ENCODE measurements around the gene RAC2. TPM values are rescaled to one million over a fixed set of nuclear protein-coding genes. Genes with fewer than 3 reads are reported as not detected.

Gene RAC2
- polyA plus RNA-seq, 12 donors = 3.3 to 32.8 (median 5.5) TPM; not detected in 1

DNA sequence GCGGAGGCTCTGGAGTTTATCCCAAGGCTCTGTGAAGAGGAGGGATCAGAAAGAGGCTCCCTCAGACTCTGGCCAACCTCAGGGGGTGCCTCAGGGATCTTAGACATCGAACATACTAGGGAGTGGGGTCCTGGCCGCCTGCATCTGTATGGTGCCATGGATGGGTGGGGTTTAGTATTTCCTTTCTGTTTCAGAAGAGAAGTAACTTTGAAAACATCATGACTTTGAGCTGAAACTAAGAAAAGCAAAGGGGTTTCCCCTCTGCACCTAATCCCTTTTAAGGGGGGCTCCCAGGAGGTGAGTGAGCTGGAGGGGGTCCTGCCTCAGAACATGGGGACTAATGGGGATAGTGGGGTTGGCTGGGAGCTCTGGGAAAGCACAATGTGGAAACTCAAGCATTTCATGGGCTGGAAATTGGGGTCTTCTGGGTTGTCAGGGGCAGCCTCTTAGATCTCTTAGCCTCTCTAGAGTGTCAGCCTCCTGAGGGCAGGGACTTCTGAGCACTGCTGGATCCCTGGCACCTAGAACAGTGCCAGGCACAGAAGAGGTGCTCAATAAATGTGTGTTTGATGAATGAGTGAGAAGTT is 20.0 kb downstream of the RAC2 start:
- DNase-seq = no peak

DNA sequence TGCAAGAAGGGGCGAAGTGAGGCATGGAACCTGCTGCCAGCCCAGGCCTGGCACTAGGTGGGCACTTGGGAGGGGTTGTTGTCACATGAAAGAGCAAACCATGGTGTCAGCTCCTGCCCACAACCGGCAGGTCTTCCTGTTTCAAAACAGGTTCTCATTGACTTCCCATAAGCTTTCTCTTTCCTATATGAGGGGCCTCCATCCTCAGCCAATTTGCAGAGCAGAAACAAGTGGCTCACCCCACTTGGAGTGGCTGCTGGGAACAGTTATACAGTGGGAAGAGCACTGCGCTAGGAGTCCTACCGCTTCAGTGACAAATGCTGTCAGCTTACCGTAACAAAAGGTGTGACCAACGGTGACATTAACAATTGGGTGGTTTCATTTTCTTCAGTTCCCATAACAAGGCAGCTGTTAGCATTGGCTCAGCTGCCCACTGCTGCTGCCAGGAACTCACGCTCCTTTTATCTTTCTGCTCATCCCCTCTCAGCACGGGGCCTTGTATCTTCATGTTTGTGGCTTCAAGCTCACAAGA is 21.6 kb downstream of the RAC2 start:
- no peak for DNase-seq

DNA sequence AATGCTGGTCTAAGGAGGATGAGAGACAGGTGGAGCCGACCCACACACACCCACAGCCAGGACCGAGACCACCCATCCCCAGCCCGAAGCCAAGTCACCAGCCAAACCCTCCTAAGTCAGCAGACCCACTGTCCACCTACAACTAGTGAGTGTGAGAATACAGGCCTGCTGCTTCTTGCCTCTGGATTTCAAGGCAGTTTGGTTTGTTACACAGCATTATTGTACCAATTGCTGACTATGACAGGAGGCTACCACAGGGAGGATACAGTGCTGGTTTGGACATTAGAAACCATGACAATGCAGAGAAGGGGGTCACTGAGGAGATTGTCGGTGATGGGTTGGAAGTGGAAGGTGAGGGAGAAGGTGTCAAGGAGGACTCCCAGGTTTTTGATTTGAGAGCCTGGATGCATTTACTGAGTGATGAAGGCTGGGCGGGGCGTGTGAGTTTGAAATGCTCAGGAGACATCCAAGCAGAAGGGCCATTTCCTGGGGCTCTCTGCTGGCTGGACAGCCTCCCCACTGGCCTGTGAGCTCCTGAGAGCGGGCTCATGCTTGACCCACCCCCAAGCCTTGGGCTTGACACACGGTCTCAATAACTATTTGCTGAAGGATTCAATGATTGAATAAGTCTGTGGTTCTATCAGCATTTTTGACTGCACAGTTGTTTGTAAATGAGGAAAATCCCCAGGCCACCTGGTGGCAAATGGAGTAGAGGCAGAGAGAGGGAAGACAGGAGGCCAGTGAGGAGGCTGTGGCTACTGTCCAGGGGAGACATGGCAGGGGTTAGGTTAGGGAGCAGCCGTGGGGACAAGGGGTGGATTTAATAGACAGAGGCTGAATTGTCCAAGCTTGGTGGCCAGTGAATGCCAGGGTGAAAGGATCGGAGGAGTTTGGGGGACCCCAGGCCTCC is 22.4 kb downstream of the RAC2 start:
- DNase-seq = no peak

DNA sequence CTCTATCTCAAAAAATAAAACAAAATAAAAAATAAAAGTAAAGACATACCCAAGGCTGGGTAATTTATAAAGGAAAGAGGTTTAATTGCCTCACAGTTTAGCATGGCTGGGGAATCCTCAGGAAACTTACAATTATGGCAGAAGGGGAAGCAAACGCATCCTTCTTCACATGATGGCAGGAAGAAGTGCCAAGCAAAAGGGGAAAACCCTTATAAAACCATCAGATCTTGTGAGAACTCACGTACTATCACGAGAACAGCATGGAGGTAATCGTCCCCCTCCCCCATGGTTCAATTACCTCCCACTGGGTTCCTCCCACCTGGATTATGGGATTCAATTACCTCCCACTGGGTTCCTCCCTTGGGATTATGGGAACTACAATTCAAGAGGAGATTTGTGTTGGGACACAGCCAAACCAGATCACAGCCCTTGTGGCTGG is 23.5 kb downstream of the RAC2 start:
- DNase-seq = no peak

DNA sequence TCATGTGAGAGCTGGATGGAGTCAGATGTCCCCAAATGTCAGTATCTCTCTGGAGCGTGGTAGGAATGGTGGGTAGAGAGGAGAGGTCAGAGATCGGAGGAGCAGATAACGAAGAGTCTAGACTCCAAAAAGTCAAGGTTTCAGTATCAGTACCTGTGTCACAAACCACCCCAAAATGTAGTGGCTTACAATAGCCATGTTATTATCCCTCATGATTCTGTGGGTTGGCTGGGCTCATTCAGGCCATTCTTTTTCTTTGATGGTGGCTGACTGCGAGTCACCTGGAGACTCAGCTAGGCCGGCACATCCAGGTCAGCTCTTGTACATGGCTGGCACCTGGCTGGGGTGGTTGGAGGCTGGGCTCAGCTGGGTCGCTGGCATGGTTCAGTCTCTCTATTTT is 24.5 kb downstream of the RAC2 start:
- no peak for DNase-seq

DNA sequence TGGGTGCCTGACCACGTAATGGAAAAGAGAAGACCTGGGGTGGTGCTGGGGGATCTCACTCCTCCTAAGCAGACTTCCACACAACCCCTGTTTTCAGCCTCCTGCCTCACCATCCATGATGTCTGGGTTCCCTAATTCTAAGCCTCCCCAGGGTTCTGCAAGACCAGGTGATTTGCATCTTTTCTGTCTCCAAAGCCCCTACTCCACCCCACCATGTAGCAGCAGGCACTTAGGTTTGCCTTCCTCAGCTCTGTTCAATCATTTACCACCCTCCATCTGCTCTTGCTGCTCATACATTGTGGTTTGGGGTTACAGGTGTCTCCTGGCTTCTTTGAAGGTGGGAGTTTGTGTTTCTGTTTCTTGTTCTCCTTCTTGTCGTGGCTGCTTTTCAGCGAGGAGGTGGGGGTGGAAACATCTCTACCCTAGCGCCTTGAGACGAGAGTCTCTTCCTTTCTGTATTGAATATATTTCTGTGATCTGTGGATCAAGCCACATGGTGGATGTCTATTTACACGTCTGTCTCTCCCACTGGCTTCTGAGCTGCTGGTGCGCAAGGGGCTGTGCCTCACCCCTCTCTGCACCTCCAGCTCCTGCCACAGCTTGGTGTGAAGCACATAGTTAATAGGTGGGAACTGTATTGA is 25.2 kb downstream of the RAC2 start:
- no peak for DNase-seq

DNA sequence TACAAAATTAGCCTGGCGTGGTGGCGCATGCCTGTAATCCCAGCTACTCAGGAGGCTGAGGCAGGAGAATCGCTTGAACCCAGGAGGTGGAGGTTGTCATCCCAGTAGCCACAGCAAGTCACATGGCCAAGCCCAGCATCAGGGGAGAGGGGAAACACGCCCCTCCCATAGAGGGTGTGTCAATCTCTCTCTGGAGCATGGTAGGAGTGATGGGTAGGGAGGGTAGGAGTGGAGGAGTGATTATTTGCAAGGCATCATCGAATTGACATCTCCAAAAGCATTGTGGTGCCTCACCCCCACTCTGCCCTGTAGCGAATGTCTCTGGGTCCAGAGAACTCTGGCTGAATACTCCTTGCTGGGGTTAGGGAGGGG is 25.7 kb downstream of the RAC2 start:
- no peak for DNase-seq

DNA sequence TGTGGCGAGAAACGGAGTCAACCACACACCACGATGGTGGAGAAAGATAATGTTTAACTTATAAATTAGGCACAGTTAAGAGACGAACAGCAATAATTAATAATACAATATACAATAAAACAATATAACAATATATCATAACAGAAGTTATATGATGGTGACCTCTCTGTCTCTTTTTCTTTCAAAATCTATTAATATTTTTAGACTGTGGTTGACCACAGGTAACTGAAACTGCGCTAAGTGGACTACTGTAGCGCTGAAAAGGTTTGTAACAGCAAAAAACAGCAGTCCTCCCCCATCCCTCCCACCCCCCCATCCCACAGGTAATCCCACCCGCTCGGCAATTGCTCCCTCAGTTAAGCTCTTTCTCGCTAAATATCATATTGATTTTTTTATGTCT is 28.2 kb downstream of the RAC2 start:
- DNase-seq = no peak

DNA sequence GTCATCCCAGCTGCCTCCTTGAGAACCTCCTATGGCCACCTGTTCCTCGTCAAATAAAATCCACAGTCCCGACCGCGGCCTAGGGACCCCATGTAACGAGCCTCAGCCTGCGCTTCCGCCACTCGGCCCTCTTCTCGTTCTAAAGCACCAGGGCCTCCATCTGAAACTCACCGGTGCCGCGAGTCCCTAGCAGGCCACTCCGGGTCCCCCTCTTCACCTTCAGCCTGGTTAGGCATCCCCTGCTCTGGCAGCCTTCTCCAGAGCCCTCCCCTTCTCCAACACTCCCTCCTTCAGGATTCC is 29.4 kb downstream of the RAC2 start:
- no peak for DNase-seq

DNA sequence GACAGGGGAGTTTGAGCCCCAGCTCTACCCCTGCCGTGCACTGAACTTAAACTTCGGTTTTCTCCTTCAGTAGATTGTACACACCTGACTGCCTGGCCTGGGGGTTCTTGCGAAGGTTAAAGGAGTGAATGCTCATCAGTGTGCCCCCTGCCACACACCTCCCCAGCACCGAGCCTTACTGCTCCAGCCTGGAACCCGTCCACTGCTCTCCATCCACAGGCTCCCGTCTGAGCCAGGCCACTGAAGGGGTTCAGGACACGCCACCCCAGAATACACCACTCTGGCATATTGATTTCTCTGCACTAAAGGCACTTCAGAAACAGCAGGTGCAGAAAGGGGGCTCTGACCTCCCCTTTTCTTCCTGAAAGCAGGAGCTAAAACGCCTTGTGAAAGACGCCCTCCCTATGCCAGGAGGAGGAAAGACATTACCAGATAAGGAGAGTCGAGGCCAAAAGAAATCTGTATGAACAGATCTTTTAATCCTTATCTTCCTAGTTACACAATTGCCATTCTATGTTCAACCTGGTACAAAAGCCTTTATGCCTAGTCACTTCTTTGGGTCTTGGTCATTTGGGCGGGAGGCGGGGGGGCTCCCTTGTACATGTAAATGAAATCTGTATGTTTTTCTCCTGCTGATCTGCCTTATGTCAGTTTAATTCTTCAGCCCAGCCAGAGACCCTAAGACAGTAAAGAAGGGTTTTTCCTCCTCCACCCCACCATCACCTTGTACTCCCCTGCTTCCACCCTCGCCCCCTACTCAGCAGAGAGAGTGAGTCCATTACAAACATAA is 29.9 kb downstream of the RAC2 start:
- no peak for DNase-seq

DNA sequence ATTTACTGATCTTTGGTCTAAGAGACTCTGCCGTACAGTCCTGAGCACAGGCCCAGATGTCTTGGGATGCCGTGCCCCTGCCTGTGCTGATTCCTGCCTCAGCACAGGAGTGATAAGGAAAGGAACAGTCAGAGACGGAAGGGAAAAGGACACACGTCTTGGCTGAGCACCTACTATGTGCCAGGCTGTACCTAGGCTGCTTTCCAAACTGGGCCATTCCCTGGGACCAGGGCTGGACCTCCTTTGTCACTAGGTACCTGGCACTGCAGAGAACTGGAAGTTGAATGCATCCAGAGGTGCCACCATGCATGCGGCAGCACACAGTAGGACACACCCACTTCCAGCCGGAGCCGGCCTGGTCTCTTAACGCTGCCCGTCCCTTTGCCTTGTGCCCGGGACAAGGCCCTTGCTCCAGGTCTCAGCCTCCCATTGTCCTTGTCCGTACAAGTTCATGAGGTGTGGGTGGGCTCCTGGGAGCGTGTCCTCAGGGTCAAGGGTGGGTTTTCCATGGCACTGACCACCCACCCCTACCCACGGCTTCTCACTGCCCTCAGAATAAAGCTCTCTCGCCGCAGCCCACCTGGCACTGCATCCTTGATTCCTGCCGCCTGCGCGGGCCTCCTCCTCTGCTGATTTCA is 30.7 kb downstream of the RAC2 start:
- no peak for DNase-seq

DNA sequence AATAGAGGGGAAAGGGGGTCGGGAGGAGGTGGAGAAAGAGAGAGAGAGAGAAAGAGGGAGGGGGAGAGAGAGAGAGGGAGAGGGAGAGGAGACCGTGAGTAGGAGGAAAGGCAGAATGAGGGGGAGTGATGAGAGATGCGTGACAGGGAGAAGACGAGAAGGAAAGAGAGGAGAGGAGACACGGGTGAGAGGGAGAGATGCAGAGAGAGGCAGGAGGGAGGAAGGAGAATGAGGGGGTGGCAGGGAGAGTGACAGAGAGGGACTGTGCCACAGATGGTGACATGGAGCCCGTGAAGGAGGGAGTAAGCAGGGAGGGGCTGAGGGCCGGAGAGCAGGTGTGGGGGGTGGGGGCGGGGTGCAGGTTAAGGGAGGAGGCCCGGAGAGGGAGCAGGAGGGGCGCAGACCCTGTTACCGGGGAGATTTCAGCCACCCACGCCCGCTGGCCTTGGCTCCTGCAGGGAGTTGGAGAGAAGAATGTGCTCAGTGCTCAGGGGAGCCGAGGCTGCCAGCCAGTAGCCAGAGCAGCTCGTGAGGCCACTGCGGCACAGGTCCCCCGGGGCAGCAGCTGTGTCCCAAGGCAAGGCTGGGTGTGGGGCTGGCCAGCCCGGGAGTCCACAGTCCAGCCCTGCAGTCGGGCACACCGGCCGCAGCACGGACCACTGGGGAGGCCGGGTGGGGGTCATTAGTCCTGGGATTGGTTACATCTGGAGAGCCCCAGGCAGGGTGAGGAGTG is 31.7 kb downstream of the RAC2 start, which contains the start of gene SSTR3:
SSTR3 (minus strand) TSS at position 304 of the 733 bp plus-strand sequence. CDS start 4,674 bp downstream, outside the sequence.
- no peak for DNase-seq

DNA sequence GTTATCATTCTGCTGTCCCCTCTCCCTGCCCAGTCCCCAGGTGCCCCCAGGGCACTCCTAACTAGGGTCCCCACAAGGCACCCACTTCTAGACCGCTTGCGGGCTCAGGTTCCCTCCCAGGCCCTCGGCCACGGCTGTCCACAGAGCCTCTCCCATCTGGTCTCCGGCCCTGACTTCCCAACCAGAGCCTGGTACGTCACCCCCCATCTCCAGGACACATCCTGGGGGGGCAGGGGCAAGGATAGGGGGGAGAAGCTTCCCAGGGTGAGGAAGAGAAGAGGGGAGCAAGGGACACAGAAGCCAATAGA is 32.2 kb downstream of the RAC2 start:
- no peak for DNase-seq

DNA sequence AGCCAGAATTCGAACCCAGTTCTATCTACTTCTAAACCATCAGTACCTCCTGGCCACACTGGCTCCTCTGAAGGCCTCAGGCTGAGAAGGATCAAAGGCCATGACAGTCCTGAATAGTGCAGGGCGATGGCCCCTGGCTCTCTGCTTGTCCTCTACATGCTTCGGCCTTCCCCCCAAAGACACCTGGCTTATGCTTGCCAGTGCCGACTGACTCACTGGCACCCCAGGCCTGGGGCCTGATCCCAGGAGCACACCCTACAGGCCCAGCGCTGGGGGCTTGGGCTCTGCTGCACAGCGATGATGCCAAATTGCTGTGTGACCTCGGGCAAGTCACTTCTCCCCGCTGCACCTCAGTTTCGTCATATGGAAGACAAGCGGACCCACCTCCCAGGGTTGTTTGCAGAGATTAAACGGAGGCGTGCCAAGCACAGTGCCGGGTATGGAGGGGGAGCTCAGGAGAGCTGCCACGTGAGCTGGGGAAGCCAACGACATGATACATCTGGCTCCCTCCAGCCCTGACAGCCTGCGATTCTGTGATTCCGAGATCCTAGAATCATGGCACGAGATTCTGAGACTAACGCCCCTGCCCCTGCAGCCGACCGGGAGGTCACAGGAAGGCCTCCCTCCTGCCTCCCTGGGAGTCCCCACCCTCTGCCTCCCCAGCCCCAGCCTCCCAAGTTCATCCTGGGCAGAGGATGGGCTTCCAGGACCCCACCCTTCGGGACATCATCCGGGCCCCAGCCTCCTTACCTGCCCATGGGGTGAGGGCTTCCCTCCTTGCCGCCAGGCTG is 32.8 kb downstream of the RAC2 start:
- no peak for DNase-seq

DNA sequence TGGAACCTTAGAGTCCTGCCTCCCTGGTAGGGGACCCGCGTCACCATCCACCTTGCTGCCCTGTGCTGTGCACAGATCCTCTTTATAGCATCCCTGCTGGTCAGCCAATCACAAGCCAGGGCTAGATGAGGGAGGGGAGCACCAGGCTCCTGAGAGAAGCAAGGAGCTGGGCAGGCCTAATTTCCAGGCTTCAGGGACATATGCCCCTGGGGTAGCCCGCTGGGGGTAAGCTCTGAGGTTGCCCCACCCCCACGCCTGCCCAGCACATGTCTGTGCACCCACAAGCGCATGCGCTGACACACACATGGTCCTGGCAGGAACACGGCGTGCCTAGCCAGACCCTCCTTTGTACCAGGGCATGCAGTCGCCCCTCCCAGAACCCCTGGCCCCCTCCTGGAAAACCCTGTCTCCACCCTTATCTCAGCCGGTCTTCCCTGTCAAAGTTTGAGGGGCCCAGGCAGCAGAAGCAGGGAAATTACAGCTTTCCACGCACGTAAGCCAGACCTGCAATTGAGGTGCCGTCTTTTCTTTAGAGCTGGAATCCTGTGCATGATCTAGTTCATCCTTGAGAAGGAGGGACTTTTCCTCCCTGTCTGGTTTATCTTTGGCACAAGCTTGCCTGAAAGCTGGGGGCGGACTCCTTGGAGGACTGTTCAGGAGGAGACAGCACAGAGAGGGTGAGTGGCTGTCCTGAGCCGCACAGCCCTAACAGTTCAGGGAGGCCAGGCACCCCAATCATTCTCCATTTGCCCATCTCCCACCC is 33.8 kb downstream of the RAC2 start:
- no peak for DNase-seq

DNA sequence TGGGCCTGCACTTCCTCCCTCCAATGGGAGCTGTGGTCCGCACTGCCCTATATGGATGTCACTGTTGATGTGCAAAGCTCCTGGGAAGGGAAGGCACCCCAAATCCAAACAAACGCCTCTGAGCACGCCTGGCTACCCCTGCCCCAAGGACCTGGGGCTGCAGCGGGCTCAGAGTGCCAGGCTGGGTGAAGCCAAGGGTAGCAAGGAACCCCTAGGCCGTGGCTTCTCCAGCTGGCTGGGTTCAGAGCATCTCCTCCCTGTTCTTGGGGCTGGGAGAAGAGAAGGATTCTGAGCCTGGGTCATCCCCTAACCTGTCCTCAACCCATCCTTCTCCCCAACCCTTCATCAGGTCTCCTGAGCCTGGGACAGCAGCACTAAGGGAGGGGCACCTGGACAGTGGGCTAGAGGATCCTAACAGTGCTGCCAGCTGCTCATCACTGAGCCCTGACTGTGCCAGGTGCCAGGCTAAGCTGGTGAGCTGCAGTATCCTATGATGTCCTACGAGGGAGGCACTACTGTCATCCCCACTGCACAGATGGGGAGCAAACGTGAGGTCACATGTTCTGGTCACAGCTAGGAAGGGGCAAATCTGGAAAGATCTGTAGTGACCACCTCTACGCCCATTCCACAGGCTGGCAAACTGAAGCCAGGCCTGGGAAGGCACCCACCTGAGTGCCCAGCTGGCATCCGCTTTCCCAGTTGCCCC is 34.8 kb downstream of the RAC2 start:
- DNase-seq = no peak

DNA sequence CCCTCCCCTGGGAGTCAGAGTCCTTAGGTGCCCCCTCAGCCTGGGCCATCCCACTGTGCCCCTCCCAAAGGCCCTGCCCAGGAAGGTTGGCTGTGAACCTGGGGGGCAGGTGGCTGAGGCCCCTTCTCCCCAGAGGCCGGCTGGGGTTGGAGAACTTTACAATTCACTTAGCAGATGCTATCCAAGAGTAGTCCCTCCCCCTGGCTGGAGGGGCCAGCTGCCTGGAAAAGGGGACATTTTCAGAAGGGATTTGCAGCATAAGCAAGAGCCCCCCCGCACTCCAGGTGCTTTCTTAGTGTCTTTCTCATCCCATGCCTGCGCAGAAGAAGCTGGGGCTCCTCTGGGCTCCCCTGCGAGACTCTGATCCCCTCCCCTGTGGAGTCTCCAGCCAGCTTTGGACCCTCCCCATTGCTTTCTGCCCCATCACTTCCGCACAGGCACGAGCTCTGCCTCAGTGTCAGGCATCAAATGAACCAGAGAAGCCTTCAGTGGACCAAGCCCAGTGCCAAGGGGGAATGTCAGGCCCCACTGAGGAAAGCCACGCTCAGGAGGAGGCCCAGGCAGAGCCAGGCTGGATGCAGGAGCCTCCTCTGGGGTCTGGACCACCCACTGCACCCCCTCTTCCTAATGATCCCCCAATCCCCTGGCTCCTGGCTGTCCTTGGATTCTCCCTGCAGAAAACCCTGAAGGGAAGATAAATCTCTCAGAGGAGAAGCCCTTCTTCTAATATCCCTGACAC is 35.5 kb downstream of the RAC2 start:
- no peak for DNase-seq

DNA sequence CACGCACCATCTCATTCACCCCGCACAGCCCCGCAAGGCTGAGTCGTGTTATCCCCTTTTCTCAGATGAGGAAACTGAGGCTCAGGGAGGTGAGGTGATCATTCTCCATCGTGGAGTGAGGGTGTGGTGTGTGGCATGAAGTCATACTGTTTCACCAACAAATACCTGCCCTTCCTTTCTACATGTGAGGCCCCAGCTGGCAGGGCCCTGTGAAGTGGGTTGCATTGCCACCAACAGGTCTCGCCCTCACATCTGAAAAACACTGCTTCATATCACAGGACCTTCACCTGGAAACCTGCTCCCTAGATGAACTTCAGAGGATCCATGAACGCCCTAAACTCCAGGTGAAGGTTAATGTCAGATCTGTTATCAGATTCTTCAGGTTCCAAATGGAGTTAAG is 36.1 kb downstream of the RAC2 start:
- DNase-seq = no peak
